ENCODE results near the gene KRIT1. TPM values are rescaled to one million over a fixed set of nuclear protein-coding genes. Genes with fewer than 3 reads are reported as not detected.
"Not testable (repeated sequence)": the region's sequence is repeated elsewhere in the genome, so short reads cannot be mapped to it uniquely, and the experiment has no call there.

Gene KRIT1
- polyA plus RNA-seq, 3 donors: 43.1 to 53.2 (median 52.1) TPM

DNA sequence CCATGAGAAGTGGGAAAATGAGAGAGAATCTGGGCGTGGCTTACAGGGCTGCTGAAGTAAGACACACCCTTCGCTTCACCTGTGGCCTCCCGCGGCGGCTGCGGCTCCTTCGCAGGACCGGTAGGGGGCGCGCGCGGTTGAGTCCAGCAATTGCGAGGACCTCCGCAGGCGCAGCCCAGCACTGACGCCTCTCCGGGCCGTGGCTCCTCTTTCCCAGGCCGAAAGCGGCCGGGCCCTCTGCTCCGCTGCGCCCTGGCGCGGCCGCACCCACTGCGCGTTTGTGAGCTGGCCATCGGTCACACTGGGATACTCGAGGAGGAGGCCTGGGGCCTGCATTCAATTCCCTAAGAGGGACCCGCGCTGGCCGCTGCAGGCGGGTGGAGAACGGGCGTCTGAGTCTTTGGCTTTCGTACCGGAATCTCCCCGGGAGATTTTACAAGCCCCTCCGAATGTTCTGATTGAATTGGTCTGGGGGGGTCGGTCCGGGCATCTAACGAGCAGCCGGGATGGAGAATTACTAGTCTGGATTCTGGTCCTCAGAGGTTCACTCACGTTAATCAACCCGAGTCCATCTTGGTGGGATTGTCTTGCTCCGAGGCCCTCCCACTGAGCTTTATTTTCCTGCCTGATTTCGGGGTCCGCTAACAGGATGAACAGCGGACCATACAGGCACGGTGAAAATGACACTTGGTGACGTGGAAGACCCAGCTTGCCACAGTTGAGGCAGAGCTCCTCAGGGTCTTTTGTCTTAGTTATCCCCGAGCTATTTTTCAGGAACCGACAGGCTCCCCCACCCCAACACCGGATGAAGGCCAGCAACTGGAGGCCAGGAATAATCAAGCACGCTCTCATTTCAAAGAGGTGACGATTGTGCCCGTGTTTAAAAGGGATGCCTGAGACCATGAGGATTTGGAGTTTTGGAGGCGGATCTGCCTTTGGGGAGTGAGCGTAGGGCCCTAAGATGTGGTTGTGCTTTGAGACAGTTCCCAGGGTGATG lies 66.5 kb downstream of the KRIT1 start, which contains the start of gene LRRD1:
Gene LRRD1 (minus strand): TSS at position 215 of the 997 bp plus-strand sequence. CDS start 13,940 bp downstream, outside the sequence.
- peak; percentile 58 to 89 (median 81) for DNase-seq (ENCODE audit: extremely low read depth in 1 of 11, low read depth in 9 of 11, low spot score in 4 of 11)

DNA sequence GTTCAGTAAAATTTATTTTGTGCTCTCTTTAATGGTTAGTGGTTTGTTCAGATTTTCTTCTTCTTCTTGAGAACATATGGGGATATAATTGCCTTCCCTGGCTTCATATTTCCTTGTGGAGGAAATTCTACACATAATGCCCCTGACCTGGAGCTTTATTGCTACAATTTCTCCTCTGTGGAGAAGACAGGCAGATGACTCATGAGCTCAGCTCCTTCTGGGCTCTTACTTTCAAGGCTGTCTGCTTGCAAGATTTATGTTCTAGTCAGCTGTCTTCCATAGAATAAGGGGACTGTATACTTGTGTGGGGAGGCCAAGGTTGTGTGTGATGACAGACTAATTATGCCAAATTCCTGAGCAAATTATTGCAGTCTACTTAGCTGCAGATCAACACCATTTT lies 68.4 kb downstream of the KRIT1 start:
- DNase-seq (ENCODE audit: extremely low read depth in 1 of 11, low read depth in 9 of 11, low spot score in 4 of 11): peak in 2 of 11 donors; percentile 3 to 13

DNA sequence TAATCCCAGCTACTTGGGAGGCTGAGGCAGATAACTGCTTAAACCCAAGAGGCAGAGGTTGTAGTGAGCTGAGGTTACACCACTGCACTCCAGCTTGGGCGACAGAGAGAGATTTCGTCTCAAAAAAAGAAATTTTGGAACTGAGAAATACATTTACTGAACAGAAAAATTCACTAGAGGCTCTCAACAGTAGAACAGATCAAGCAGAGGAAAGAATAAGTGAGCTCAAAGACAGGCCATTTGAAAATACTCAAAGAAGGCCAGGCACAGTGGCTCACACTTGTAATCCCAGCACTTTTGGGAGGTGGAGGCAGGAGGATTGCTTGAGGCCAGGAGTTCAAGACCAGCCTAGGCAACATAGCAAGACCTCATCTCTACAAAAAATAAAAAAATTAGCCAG lies 76.2 kb downstream of the KRIT1 start:
- DNase-seq (ENCODE audit: extremely low read depth in 1 of 11, low read depth in 9 of 11, low spot score in 4 of 11): not testable (repeated sequence)

DNA sequence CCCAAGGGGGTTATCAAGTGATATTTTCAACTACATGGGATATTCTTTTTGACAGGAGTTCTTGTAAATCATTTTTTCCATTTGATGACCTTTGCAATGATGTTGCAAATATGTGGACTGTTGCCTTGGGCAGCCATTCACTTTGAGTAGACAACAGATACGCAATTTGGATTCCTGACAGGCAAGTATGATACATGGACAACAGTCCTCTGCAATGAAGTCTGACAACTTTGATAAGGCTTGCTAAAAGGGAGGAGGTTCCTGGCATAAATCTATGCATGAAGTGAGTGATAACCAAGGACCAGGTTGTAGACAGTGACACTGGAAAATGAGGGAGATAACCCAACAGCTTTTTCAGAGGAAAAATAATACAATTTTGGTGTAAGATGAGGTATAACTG lies 84.4 kb downstream of the KRIT1 start:
- DNase-seq (ENCODE audit: extremely low read depth in 1 of 11, low read depth in 9 of 11, low spot score in 4 of 11): no peak

DNA sequence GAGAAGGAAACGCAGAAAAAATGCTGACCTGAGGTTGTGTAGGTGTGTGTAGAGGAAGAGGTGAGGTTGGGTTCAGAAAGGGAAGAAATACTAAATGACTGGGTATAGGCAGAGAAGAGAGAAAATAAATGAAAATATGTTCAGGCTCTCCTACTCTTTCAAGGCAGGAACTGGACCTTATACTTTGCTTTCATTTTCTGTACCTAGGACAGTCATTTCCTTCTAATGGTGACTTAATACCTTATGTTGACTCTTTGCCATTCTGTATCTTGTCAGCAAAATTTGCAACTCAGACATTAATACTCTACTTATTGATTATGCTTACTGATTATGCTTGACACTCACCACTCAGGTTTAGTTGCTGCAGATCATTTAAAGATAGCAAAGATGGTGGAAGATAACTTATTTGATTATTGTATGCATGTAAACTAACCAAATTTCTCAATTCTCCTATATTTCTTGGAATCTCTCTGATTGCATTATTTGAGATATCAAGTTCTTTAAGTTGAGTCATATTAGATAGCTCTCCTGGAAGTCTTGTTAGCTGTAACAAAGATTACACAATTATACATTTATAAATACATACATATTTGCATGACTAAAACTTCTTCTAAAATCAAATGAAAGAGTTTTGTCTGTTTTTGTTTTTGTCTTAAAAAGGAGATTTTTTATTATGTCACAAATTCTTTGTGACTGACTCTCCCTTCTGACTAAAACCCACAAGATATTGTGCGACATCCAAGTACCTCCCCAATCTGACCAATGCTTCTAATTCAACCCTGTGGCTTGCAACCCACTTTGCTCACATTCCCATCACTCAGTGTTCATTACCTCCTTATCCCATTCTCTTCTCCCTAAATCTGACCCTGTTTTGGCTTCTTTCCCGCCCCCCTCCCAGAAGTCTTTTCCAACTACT lies 86.8 kb downstream of the KRIT1 start:
- DNase-seq (ENCODE audit: extremely low read depth in 1 of 11, low read depth in 9 of 11, low spot score in 4 of 11): no peak

DNA sequence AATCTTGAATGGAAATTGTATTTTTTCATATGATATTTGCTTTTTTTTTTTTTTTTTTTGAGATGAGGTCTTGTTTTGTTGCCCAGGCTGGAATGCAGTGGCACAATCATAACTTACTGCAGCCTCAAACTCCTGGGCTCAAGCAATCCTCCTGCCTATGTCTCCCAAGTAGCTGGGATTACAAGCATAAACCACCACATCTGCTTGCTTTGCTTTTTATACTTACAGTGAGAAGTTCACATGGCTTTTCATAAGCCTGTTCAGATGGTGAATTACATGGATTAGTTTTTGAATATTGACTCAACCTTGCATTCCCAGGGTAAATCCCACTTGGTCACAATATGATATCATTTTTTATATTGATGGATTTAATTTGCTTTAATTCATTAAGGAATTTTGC lies 88.7 kb downstream of the KRIT1 start:
- DNase-seq (ENCODE audit: extremely low read depth in 1 of 11, low read depth in 9 of 11, low spot score in 4 of 11): no peak

DNA sequence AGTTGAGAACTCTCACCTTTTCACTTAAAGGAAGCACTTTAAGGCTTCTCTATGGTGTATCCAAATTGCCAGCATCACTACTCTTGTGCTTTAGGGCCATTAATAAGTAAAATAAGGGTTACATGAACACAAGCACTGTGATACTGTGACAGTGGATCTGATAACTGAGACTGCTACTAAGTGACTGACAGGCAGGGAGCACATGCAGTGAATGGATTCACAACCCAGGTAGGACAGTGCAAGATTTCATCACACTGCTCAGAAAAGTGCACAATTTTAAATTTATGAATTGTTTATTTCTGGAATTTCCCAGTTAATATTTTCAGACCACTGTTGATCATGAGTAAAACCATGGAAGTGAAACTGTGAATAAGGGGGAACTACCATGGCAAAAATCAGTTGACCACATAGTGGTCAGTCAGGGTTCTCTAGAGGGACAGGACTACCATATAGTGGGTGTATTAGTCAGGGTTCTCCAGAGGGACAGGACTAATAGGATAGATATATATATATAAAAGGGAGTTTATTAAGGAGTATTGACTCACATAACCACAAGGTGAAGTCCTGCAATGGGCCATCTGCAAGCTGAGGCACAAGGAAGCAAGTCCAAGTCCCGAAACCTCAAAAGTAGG lies 90.5 kb downstream of the KRIT1 start:
- DNase-seq (ENCODE audit: extremely low read depth in 1 of 11, low read depth in 9 of 11, low spot score in 4 of 11): no peak

DNA sequence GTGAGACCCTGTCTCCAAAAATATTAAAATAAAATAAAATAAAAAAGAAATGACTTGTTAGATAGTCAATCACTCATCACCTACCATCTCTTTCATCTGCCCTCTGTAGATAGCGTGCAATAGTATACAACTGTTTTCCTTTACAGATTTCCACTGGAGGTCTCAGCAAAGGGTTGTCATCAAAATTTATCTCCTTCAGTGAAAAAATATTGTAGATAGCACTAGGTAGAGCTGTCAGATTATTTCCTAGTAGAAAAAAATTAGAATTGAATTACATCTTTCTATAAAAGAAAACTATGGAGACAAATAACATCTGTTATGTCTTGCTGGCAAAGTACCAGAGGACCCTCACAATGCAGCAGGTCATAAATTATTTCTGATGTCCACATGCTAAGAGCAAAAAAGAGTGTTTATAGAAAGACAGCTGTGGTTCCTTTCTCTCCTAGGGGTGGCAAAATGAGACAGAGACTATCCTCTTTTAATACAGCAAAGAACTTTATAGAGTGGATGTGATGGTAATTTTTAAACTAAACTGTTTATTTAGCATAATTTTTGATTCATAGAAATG lies 95.2 kb downstream of the KRIT1 start:
- DNase-seq (ENCODE audit: extremely low read depth in 1 of 11, low read depth in 9 of 11, low spot score in 4 of 11): no peak

DNA sequence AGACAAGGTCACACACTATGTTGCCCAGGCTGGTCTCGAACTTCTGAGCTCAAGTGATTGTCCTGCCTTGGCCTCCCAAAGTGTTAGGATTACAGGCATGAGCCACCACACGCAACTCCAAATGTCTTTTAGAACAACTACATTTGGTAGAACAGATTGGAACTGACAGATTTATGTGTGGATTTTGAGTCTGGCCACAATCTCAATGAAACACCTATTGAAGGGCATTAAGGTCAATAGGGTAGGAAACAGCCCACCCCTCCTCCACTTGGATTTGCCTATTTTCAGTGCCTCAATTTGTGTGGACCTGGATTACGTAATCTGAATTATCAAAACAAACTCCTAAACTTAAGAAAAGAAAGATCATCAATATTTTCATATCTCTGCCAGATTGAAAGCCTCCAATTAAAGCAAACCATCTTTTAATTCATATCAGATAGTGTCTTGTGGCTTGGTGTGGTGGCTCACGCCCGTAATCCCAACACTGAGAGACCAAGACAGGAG lies 95.9 kb downstream of the KRIT1 start:
- DNase-seq (ENCODE audit: extremely low read depth in 1 of 11, low read depth in 9 of 11, low spot score in 4 of 11): no peak

Other genes starting within 250 kb of the KRIT1 start
- 10 to 100 TPM; 76.4 to 99.3 (median 91.4) TPM for gene CYP51A1, start 111.4 kb downstream of the KRIT1 start, polyA plus RNA-seq (ENCODE audit: insufficient read length in 3 of 3)
- under 1 TPM; 0.14 to 0.50 (median 0.28) TPM for gene LRRD1, start 66.8 kb downstream of the KRIT1 start, polyA plus RNA-seq (ENCODE audit: insufficient read length in 3 of 3)
- 10 to 100 TPM; 43.9 to 55.5 (median 46.1) TPM for gene ANKIB1, start 60 bp upstream of the KRIT1 start, polyA plus RNA-seq (ENCODE audit: insufficient read length in 3 of 3)
- gene GATAD1, start 201.6 kb upstream of the KRIT1 start, polyA plus RNA-seq (ENCODE audit: insufficient read length in 3 of 3): 10 to 100 TPM; 35.1 to 72.6 (median 42.5) TPM
- gene ERVW-1, start 232.0 kb upstream of the KRIT1 start, polyA plus RNA-seq (ENCODE audit: insufficient read length in 3 of 3): 1 to 10 TPM in 1 of 3 donors, under 1 TPM in 2; 0.73 to 2.5 (median 0.82) TPM